ENCODE results near the gene BHLHE41.

Gene BHLHE41

GRCh38 chr12:26124446-26125399 is at the start of gene BHLHE41:
BHLHE41 (minus strand) TSS chr12:26125037; CDS start chr12:26124779, 258 bp downstream.
- no peak for DNase-seq

DNA sequence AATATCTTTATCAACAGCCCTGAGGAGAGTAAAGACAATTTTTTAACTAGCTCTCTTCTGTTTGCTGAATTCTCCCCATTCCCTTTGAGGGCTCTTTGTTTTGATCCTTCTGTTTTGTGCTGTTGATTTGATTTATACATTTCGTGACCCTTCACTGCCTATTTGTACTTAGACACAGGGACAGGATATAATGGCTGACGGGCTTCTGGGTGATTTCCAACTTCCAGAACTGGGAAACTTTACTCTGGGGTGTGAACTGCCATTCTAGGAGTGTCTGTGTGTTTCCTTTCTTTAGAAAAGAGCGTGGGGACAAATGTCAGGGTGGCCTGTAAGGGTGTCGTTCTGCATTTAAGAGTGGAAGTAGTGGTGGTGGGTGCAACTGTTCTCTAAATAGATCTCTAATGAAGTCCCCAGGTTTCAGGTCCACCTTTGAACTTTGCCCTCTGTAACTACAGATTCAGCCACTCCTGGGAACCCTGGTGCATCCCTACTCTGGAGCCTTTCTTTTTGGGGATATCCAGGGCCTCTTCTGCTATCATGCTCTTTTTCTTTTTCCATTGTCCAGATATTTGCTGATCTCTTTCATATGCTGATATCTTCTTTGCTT is 48.2 kb upstream of the BHLHE41 start:
- no peak for DNase-seq

- no peak for DNase-seq
Measured at GRCh38 chr12:26172539-26172938, 47.7 kb upstream of the BHLHE41 start.

GRCh38 chr12:26172013-26172412 is 47.2 kb upstream of the BHLHE41 start:
- no peak for DNase-seq

- no peak for DNase-seq
Measured at GRCh38 chr12:26164118-26164517, 39.3 kb upstream of the BHLHE41 start.

GRCh38 chr12:26162905-26163304 is 38.1 kb upstream of the BHLHE41 start:
- no peak for DNase-seq

- DNase-seq = no peak
Measured at GRCh38 chr12:26162174-26162573, 37.3 kb upstream of the BHLHE41 start.

- DNase-seq = no peak
Measured at GRCh38 chr12:26158078-26158764, 33.4 kb upstream of the BHLHE41 start.

DNA sequence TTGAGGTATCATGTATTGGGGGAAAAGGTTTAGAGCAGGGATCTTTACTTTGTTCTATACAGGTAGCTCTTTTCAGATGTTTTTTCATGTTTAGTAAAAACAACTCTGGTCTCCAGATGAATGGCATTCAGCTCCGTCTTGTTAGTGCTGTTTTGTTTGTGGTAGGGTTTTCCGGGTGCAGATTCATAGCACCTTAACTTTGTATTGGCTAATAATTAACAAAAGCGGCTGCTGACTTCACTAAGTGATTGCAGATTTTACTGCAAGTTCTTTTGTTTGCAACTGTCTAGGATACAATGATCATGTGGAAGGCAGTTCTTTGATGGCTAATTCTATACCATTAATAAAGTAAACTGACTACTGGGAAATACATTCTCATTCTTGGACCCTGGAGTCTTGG is 32.2 kb upstream of the BHLHE41 start:
- DNase-seq = no peak

DNA sequence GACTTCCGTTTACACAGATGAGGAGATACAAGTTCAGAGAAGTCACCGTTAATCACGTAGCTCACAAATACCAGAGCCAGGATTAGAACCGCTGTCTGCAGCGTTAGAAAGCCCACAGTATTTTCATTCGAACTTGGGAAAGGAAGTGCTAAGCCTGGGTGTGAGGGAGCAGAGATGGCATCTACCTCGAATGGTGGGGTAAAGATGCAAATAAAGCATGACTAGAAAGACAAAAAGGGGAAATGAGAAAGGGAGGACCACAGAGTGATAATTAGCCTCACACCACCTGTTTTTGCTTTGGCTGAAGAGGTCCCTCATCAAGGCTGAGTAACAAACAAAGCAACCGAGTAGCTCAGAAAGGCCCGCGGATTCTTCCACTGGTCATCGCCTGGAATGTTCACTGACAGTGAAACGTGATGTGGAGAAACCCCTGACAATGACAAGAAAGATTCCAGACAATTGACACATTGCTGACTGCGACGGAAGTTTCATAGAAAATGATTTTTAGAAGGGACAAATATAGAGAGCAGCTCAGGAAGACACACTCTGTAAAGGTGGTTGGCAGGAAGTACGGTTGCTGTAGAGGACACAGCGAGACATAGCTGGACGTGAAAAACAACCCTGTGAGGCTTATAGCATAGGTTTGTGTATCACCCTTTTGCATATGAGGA is 31.5 kb upstream of the BHLHE41 start:
- DNase-seq = no peak

GRCh38 chr12:26153421-26154154 is 28.8 kb upstream of the BHLHE41 start:
- DNase-seq = no peak

DNA sequence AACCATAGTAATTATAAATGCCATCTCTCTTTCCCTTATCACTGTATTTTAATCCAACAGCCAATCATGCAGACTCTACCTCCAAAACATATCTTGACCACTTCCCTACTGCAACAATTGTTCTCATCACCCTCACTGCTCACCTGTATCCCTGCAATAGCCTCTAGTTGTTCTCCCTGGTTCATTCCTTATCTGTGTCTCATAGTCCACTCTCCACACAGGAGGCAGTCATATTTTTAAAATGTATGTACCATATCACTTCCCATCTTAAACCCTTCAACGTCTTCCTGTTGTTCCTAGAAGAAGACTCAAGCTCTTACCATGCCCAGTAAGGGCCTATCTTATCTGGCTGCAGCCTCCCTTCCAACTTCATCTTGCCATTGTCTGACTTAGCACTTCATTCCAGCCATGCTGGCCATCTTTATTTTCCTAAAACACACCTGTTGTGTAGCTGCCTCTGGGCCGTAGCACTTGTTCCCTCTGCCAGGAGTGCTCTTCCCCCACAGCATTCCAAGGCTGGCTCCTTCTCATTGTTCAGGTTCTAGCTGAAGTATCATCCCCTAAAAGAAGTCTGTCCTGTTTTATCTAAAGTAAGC is 27.8 kb upstream of the BHLHE41 start:
- no peak for DNase-seq

- no peak for DNase-seq
Measured at GRCh38 chr12:26150736-26151450, 26.1 kb upstream of the BHLHE41 start.

DNA sequence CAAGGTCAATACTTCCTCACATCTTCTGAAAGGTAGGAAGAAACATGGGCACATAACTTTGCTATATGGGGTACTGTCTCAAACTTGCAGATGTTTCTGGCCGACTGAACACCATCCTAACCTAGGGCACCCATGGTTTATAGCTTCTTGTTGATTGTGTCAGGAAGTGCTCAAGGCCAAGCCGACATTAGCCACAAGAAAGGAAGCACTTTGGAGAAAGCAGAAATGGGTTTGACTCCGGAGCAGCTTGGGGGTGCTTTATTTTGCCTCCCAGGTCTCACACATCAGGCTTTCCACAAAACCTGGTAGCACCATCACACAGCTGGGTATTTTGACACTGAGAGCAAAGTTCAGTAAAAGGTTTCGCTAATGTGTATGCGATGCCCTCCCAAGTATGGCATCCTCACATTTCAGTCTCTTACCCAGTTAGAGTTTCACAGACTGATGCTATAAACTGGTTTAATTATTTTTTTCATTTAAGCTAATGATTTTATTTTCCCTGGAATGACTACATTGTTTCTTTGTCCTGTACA is 25.2 kb upstream of the BHLHE41 start:
- no peak for DNase-seq

DNA sequence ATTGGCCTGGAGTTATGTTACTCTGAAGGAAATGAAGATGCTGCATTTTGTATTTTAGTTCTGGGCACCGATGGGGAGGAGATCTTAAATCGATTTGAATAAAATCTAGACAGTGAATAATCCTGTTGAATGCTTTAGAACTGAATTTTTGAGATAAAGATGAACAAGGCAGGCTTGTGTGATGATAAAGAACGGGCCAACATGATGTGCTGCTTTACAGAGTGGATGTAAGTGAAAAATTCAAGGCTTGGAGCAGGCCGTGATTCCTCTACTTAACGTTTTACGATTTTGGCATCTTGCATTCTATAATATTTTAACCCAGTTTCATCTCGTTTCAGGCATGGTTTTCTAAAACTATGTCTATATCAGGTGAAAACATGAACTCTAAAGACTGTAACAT is 23.5 kb upstream of the BHLHE41 start:
- DNase-seq = no peak

DNA sequence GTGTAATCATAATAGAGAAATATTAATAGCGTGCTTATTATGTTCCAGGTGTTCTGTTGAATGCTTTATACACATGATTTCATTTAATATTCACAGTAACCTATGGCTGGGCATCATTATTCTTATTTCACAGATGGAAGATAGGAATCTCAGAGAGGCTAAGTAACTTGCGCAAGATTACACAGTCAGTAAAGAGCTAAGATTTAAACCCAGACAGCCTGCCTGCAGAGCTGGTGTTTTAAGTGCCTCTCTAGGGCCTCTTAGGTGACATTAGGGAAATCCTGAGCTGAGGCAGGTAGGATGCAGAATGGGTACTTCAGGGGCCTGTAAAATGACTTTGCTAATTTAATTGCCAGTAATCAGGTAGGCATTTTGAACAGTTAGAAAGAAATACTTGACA is 18.5 kb upstream of the BHLHE41 start:
- DNase-seq = no peak

DNA sequence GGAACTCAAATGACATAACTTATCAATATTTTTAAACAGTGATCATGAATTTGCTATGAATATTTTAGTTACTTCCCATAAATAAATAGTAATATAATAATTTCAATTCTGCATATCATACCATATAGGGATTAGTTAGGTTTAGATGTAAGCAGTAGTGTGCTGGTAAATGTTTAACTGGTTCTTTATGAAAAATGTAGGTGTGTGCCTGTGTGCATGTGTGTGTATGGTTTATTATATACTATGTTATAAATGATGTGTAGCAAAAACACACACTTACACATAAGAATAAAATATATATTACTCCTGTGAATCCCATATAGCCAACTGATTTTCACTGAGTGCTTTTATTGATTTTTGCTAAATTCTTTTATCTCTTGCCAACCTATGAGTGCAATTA is 14.0 kb upstream of the BHLHE41 start:
- no peak for DNase-seq

- no peak for DNase-seq
Measured at GRCh38 chr12:26136688-26137087, 11.9 kb upstream of the BHLHE41 start.

- no peak for DNase-seq
Measured at GRCh38 chr12:26135571-26135970, 10.7 kb upstream of the BHLHE41 start.

DNA sequence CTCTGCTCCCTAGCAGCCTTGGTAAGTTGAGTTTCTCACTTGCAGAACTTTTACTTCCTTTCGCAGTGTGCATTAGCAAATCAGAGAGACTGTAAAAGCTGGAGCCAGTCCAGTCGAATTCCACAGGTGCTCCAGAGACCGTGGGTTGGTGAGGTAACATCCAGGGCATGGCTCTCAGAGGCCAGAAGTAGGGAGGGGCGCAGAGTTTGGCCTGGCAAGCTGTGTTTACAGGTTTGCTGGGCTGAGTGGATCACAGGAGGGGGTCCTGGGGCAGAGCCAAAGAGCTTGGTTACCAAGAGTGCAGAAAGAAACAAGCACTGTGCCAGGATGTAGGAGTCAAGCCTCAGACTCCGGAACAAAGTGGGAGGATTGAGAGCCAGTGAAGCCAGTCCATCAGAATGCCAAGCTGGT is 10.2 kb upstream of the BHLHE41 start:
- no peak for DNase-seq

- DNase-seq = no peak
Measured at GRCh38 chr12:26134540-26134939, 9.7 kb upstream of the BHLHE41 start.

Data from activated CD4-positive, alpha-beta T cell treated with anti-CD3 and anti-CD28 coated beads for 1 hour (primary cell).